ENCODE data around the gene ERCC6L2. TPM values are rescaled to one million over a fixed set of nuclear protein-coding genes. Genes with fewer than 3 reads are reported as not detected.

ERCC6L2 gene
- total RNA-seq, 1 donor from 2014 or later: 37.4 TPM

GRCh38 chr9:96015876-96016686, 140.6 kb downstream of the ERCC6L2 start:
- intact Hi-C loops (cut with micrococcal nuclease): loop anchor here (1.0 to 10.0 kb wide), 9 partner anchors 135 to 1151 kb away; partner anchors contain the start of genes ERCC6L2, FANCC and ZNF510
